GM12801 (cell line): ENCODE data around the gene TMEM154.

Experiments used
- CTCF ChIP-seq: IDR thresholded peaks from one replicate; pipeline ENCODE4 v1.5.1; 2011; ENCODE audit warnings: control low read depth; ENCODE audit not compliant: insufficient read length; ENCODE audit errors: extremely low read depth

TMEM154 gene

DNA sequence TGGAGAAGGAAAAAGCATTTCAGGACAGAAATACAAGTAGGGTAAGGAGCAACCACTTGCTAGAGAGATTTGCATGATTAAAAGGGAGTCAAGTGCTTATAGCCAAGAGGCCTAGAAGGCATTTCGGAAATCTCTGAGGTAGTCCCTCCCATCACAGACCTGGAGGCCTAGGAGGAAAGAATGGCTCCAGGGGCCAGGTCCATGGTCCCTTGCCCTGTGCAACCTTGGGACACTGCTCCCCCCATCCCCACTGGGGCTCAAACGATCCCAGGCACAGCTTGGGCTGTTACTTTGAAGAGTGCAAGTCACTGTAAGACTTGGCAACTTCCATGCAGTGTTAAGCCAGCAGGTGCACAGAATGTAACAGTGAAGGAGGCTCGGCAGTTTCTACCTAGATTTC is 92.7 kb downstream of the TMEM154 start:
- no peak for TF ChIP-seq CTCF

GRCh38 chr4:152586668-152587067 is 93.1 kb downstream of the TMEM154 start:
- no peak for TF ChIP-seq CTCF

DNA sequence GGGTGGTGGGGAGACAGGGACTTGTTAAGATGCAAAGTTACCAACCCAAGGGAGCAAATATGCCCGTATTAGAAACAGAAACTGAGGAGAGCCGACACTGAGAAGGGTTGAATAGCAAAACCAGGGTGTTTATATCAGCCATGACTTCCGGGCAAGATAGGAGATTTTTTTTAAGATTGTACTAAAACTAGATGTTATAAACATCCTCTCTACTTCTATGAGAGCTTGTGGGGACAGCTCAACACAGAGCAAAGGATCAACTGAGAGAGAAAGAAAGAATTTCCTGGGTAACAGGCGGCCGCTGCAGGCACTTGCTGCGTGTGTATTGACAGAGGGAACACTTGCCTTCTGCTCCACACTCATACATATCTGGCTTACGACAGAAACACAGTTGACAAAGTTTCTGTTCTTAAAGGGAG is 94.8 kb downstream of the TMEM154 start:
- no peak for TF ChIP-seq CTCF

GRCh38 chr4:152581536-152582160 is 98.1 kb downstream of the TMEM154 start:
- TF ChIP-seq CTCF: no peak

GRCh38 chr4:152579916-152580315 is 99.9 kb downstream of the TMEM154 start:
- no peak for TF ChIP-seq CTCF

- TF ChIP-seq CTCF: no peak
Measured at GRCh38 chr4:152579107-152579764, 100.6 kb downstream of the TMEM154 start.

- no peak for TF ChIP-seq CTCF
Measured at GRCh38 chr4:152578670-152579069, 101.1 kb downstream of the TMEM154 start.
